Measurements from ENCODE around the gene NRG2.

GRCh38 chr5:139884144-139884543 lies 159.0 kb downstream of the NRG2 start:
- TF ChIP-seq CTCF (IDR thresholded peaks at IDR 0.05) (no peak), POLR2AphosphoS5 (IDR thresholded peaks at IDR 0.05) (no peak)
